Hypothalamus (tissue), 51 donors: ENCODE results near the gene DCAF8.

Experiments
- DNase-seq, 51 donors: peaks; one replicate each; lab custom pipeline; 2025; lab: John Stamatoyannopoulos, UW

Gene DCAF8

DNA sequence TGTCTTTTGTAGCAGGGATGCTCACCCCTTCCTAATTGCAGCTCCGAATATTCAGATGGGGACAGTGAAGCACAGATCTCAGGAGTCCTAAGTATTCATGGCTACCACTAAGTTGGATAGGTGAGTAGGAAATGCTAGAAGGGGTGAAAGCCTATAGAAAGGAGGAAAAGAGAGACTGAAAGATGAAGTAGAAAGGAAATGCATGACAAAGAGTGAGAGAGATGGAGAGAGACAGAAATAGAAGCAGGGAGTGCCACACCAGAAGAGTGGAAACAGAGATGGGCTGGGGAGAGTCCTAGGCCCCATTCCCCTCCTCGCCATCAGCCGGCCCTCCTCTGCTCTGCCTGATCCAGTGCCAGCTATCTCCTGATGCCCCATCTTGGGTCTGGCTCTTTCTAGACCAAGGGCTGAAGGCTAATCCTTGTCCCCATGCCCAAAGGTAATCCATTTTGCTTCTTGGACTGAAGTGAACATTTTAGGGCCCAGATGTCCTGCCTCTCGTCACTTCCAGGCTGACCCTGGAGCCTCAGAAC lies 55.2 kb downstream of the DCAF8 start:
- peak in 2 of 51 donors; percentile 8 to 15 for DNase-seq

DNA sequence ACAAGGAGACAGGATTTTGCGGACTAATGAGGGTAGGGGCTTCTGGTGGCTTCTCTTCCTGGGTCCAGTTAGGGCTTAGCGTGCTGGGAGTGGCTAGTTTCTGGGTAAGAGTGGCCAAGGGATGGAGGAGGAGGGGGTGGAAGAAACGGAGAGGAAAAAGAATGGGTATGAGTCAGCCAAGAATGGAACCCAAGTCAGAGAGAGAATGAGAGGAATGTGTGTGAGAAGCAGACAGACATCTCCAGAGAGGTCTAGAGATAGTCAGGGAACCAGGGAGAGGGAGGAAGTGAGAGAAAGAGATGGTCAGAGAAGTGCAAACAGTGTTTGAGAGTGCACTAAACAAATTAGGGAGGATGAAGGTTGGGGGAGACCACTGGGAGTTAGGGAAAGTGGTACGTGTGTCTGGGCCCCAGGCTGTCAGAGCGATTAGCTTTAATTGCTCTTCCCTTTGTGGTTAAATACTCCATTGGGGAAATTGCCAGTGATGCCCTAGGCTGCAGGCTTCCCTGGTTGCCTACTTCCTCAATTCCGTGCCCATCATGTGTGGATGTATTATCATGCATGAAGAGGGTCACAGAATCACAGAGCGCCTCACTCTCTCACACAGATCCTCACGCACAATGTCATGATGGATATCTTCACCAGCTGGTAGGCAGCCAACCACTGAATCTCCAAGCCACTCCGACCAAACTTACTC lies 55.8 kb downstream of the DCAF8 start:
- peak in 4 of 51 donors; percentile 8 to 64 (median 32) for DNase-seq

DNA sequence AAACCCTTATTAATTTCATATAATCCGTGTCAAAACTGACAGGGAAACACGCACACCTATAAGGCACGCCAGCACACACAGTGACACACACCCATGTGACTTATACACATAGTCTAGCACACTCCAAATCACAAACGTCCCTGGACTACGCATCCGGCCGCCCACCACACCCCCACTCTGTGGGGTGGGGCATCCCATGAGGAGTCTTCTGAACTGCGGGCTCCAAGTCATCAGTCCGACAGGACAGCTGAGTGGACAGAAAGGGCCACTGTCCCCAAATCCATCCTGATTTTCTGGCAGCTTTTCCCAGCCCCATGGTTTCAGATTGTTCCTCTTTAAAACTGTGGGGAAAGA lies 56.3 kb downstream of the DCAF8 start:
- DNase-seq, result peak in 12 of 51 donors; percentile 17 to 75 (median 42)

DNA sequence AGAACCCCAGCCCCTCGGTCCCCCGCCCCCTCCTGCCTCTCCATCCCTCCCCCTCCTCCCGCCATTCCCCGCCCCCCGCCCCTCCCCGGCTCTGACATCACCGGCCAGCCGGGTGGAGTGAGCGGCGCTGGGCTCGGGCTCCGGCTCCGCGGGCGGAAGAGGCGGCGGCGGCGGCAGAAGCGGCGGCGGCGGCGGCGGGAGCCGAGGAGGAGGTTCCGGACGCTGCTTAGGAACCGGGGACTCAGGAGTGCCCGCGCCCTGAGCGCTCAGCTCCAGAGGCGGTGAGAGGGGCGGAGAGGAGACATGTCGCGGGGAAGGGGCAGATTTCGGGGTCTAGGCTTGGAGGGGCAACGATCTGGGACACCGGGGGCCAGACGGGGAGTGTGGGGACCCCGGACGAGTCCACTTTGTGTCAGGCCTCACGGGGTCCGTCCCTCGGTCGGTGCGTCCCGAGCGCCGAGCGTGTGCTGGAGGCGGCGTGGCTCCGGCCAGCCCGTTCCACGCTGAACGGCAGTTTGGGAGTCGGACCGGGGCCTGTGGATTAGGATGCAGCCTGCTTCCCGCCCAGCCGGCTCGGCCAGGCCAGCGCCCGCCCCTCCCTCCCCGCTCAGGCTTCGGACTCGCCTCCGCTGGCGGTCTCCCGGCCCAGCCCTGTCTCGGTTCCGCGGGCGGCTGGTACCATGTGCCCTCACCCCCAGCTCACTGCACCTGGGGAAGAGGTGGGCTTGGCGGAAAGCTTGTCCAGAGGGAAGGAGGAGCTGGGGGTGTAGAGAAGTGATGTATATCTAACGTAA lies 56.9 kb downstream of the DCAF8 start, which contains the start of gene PEA15:
Gene PEA15 (plus strand): TSS at position 143 of the 794 bp plus-strand sequence. CDS start 6,161 bp downstream, outside the sequence.
- DNase-seq, result peak in 47 of 51 donors; percentile 41 to 89 (median 69)

DNA sequence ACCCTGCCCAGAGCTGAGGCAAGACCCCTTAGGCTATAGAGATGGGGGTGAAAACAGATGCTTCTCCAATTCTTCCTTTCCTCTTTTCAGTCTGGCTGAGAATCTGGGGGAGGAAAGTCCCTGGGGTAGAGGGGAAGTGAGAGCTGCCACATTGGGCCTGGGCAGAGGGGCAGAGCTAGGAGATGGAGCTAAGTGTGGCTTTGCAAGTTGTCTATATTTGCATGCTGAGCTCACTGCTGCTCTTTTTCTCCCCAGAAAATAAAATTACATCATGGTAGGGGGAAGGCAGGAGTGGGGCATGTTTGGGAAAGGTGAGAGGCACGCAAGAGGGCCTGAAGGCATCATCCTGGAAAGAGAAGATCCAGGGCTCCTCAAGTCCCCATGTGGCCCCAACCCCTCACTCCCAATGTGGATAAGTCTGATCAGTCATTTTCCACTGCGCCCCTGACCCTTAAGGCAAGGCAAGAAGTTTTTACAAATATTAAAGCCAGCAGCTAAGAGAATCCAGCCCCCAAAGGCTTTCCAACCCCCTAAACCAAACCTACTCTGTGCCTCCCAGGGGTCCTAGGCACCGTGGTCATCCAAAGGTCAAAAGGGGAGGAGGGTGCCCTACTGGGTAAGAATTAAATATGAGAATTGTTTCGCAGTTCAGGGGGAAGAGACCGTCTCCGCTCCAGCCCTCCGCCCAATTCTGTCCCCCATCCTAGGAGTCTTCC lies 57.7 kb downstream of the DCAF8 start:
- DNase-seq, result peak in 9 of 51 donors; percentile 14 to 72 (median 31)

DNA sequence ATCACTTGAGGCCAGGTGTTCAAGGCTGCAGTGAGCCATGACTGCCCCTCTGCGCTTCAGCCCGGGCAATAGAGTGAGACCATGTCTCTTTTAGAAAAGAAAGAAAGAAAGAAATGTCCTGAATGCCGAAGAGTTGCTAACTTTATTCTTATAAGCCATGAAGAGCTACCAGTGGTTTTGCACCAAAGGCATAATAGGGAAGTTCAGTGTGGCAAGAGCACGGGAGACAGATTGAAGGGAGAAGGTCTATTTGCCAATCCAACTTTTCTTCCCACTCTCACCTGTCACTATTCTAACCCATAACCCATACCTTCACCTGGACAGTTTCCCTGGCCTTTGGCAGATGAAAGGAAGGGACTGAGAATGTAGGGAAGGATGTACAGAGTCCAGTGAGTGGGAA lies 61.6 kb downstream of the DCAF8 start:
- no peak for DNase-seq

DNA sequence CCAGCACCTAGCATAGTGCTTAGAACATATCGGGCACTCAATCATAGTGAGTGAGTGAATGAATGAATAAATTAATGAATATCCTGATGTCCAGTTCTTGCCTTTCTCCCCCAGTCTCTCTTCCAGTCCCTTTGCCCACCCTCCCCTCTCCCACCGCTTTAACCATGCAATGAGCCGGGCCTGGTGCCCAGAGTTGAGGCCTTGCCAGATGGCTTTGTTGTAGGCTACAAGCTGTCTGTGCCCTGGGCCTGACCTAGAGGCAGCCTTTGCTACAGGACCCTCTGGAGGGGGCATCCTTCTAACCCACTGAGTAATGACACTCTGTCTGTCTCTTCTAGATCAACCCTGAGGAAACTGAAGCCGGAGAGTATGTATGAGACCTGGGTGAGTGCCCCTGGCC lies 65.1 kb downstream of the DCAF8 start:
- peak in 19 of 51 donors; percentile 6 to 48 (median 17) for DNase-seq

DNA sequence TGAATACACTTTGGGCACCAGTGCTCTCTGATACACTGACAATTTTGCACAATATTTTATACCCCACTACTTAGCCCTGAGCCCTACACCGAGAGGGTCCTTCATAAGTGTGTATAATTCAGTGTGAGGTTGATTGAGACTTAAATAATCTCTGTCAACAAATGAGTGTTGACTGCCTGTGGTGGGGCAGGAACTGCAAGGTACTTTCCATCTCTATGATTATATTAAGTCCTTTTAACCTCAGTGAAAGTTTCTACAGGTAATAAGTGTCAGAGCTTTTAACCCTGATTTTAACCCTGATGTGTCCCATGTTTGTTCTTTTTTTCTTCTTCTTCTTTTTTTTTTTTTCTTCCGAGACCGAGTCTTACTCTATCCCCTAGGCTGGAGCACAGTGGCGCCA lies 66.2 kb downstream of the DCAF8 start:
- DNase-seq, result no peak

DNA sequence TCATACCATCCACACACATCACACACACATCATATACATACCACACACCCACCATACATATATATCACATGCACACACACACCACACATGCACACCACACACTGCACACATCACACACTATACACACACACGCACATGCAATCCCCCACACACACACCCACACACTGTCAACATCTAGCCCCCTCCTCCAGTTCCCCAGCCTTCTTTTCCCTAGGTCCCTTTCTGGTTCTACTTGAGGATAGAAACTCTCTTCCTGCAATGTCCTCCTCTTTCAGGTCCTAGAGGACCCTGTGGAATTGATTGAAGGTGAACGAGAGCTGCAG lies 67.7 kb downstream of the DCAF8 start:
- no peak for DNase-seq

DNA sequence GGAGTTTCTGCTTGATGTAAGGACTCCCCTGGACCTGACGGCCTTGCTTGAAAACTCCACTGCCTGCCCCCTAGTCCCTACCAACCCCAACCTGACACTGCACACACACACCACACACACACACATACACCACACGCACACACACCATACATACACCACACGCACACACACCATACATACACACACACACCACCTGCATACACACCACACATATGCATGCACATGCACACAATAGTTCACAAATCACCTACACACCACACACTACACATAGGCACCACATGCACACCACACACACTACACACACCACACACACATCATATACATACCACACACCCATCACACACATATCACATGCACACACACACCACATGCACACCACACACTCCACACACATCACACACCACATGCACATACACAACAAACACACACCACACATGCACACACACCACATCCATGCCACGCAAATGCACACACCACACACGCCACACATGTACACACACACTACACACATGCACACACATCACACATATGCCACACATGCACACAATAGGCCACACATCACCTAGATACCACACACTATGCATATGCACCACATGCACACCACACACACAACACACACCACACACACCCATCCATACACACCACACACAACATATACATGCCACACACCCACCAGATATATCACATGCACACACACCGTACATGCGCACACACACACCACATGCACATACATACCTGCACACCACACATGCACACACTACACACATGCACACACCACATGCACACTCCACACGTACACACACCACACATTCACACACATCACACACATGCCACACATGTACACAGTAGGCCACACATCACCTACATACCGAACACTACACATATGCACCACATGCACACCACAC lies 68.3 kb downstream of the DCAF8 start:
- DNase-seq, result no peak

DNA sequence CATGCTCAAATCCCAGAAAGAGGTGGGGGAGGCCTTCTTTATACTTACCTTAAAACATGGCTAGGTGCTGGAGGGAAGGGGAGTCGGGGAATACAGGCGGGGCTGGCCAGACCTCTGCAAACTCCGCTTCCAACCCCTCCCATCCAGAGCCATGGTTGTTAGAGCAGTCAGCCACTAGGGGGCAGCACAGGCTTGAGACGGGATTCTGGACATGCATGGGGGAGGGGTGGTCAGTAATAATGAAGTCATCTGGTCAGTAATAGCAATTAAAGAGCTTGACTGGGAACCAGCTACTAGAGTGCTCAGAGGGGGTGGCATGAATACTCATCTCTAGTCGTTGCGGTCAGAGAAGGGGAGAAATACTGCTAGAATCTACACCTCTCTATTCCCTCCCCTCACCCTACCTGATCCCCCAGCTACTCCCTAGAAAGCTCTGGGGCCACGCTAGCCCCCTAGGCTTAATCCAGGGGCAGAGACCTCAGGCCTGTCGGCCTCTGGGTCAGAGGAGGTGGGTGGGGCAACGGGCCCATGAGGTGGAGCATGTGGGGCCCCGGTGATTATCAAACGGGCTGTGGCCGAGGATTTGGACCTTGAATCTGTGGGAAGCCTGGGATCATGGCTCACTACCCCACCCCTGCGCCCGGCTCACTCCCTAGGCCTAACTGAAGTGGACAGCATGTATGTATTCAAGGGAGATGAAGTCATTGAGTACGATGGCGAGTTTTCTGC lies 69.1 kb downstream of the DCAF8 start:
- DNase-seq, result peak; percentile 20 to 89 (median 73)

DNA sequence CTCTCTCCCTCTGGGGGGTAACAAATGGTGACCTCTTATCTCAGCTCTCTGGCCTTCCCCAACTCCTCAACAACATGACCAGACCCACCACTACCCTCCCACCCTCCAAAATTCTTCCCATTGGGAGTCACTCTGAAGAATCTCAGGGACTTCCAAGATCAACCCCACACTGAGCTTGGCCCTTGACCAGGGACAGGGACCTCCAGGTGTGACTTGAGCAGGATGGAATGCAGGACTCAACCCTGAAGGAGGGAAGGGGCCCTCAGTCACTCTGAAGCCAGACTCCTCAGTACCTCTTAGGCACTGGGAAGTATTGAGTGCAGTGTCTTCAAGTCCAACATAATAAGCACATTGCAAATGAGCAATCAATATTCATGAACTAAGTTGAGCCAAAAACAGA lies 70.1 kb downstream of the DCAF8 start:
- no peak for DNase-seq

DNA sequence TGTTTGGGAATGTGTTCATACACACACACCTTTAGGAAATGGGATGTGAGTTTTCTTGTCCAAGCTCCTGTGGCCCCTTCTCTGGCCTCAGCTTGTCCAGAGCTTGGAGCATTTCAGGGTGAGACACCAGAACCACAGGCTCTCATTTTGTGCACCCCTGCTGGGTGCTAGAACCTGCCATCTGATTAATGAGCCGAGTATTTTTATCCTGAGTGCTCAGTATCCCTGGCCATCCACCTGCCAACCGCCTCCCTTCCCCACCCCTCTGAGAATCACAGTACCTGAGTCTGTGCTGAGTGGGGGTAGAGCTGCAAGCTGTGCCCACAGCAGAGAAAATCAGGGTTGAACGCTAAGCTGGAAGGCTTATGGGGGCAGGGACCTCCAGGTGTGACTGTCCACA lies 70.6 kb downstream of the DCAF8 start:
- no peak for DNase-seq

DNA sequence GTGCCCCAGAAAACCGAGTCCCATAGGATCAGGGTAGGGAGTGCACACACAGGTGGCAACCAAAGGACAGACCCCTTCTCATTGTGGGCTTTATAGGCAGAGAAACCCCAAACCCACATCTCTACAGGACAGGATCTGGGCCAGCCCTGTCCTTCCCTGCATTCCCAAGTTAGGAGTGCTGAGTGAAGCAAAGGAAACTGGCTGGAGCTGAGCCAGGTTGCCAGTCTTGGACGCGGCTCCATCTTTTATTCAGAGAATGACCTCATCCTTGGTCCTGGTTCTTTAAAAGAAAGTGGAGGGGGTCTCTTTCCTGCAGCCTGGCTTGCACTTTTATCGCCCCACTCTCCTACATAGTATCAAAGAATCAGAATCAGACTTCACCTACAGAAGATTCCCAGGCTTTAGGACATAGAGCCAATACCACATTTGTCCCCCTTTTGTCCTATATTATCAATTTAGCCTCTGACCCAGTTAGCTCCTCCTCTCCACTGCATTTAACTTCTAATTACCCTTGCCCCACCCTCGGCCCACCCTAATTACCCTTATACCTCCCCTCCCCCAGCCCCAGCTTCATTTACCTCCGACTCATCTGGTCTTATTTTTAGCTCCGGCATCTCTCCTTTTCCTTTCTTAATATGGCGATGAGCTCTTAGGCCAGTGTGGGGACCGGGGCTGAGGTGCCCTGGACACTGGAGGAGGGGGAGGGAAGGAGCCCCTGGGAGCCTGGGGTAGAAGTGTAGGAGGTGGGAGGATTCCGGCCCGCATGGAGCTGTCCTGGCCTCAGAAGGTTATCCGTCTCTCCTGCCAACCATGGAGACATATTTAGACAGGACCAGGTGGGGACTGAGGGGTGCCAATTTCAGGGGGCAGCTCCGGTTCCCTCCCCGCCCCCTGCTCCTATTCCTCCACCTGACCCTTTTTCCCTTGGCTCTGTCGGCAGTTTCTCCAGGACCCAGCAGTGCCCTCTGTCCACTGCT lies 72.4 kb downstream of the DCAF8 start, which contains the start of gene CASQ1:
Gene CASQ1 (plus strand): TSS at position 927 of the 977 bp plus-strand sequence. CDS start 177 bp downstream, outside the sequence.
- peak in 21 of 51 donors; percentile 5 to 33 (median 20) for DNase-seq

DNA sequence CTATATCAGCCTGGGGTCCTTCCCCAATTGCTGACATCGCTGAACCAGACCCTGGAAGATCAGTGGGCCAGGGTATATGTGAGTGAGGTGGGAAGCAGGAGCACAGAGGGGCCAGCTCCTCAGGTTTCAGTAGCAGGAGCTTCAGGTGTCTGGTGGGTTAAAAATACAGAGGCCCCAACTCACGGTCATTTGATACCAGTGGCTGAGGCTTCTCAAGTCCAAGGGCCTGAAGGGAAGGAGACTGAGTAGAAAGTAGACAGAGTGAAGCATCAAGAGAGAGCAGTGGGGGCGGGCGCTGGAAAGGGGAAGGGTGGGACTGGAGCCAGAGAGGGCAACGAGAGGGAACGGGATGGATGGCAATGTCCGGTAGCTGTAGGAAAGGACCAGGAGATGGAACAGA lies 74.0 kb downstream of the DCAF8 start:
- no peak for DNase-seq

DNA sequence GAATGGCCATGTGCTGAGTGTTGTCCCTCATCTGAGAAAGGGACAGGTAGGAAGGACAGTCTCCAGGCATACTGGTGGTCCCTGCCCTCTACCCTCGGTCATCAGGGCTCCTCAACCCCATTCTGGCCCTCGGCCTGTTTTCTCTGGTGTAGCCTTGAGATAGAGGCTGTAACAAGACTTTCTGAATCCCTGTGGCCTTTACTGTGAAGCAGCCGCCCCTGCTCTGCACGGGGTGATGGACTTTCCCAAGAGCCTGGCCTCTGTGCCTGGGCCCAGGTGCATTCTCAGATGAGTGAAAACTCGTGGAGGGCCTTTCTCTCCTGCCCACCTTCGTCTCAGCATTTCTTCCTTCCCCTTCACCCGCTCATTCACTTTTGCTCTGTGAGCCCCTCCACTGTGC lies 74.9 kb downstream of the DCAF8 start:
- no peak for DNase-seq

DNA sequence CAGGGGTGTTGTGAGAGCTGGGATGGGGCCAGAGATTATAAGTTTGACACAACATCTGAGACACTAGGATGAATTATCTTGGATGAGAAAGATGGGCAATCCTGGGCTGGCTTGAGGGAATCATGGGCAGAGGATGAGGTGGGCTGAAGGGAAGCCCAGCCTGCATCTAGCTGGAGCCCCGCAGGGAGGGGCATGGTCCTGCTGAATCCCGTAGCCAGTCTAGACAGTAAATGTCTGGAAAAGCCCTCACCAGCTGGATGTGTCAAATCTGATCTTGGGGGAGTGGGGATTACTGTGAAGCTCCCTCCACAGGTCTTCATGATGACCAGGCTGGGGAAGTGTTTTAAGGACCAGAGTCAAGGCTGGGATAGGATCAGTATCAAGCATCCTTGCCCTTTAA lies 75.6 kb downstream of the DCAF8 start:
- DNase-seq, result no peak

DNA sequence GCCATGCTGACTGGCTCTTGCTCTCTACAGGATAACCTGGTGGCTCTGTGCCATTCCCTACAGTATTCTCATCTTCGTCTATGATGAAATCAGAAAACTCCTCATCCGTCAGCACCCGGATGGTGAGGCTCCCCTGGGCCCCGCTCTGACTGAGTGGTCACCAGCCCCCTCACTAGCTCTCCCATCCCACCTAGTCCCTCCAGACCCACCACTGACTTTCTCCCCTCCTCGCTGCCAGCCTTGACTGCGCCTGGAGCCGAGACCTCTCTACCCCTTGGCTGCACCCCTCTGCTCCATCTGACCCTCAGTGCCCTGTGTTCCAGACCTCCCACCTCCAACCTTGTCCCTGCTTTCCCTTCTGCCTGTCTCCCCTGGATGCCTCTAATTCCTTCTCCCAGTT lies 76.1 kb downstream of the DCAF8 start:
- no peak for DNase-seq
